PFSK-1 (cell line): ENCODE measurements around the gene NUDT1.

Experiments used
- FOXP2 ChIP-seq: optimal IDR thresholded peaks from 2 replicates; pipeline ENCODE3; 2011; ENCODE audit warnings: borderline replicate concordance, control low read depth, inconsistent platforms; ENCODE audit not compliant: insufficient read depth; ENCODE audit errors: extremely low read length, extremely low read depth
- POLR2AphosphoS5 ChIP-seq: IDR thresholded peaks from 2 replicates; pipeline ENCODE4 v1.6.1; 2012; ENCODE audit warnings: low read depth, mild to moderate bottlenecking, control low read depth, low read length, moderate library complexity
- REST ChIP-seq, 2 experiments: IDR thresholded peaks; 2 replicates each; pipeline versions ENCODE4 v1.6.1 to v1.8.0; 2011 to 2012; ENCODE audit warnings: low read depth in 2 of 2, low read length in 2 of 2, control low read depth in 1 of 2, inconsistent platforms in 1 of 2, mild to moderate bottlenecking in 1 of 2, moderate library complexity in 1 of 2; ENCODE audit not compliant: insufficient read depth in 1 of 2
- SIN3A ChIP-seq: IDR thresholded peaks from 2 replicates; pipeline ENCODE4 v1.6.1; 2012; ENCODE audit warnings: mild to moderate bottlenecking, low read length, moderate library complexity, borderline replicate concordance; ENCODE audit not compliant: insufficient read depth
- TAF1 ChIP-seq: IDR thresholded peaks from 2 replicates; pipeline ENCODE4 v1.6.1; 2012; ENCODE audit warnings: low read length, control low read depth, borderline replicate concordance; ENCODE audit not compliant: insufficient read depth

DNA sequence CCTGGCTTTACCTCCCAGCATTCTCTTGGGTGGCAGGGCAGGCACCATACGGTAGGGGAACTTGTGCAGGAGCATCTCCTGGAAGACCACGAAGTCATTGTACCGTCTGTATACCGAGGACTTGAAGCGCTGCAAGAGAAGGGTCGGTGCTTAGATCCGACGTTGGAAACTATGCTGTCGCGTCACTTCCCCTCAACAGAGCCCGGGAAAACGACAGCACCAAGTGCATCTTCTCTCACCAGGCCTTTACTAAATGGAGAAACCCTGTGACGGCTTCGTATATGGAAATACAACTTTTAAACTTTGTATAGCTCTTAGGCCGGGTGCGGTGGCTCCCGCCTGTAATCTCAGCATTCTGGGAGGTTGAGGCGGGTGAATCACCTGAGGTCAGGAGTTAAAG lies 33.1 kb downstream of the NUDT1 start:
- TF ChIP-seq TAF1 = no peak
- no peak for TF ChIP-seq POLR2AphosphoS5
- TF ChIP-seq REST (IDR thresholded peaks at IDR 0.05; ENCODE audit: insufficient read depth in 1 of 2, low read depth in 2 of 2, low read length in 2 of 2) = no peak
- TF ChIP-seq SIN3A = no peak
- TF ChIP-seq FOXP2 = no peak
